Tibial nerve (tissue), 4 donors: Measurements from ENCODE around the gene DDX10.

Experiments
- EP300 ChIP-seq, 2 donors: sonication (generic); formaldehyde crosslinking; IDR thresholded peaks; one replicate each; pipeline ENCODE4 v1.6.1; 2017; ENCODE audit warnings: antibody characterized with exemption in 2 of 2, mild to moderate bottlenecking in 1 of 2
- POLR2A ChIP-seq, 2 donors: fragments of 450-650 bp; IDR thresholded peaks; one replicate each; pipeline ENCODE4 v1.6.1; 2017; ENCODE audit warnings: antibody characterized with exemption in 2 of 2, mild to moderate bottlenecking in 2 of 2, moderate library complexity in 2 of 2
- TF ChIP-seq, protein P1 (sequence below), 5 experiments: fragments of 200-600 bp in 3 of 5; fragments of 450-650 bp in 2 of 5; sonication (generic) in 3 of 5; IDR thresholded peaks; one replicate each; pipeline ENCODE4 v1.5.1; 2016 to 2019; ENCODE audit warnings: antibody characterized with exemption in 5 of 5, mild to moderate bottlenecking in 3 of 5, moderate library complexity in 2 of 5

- TF ChIP-seq, protein P1, sequence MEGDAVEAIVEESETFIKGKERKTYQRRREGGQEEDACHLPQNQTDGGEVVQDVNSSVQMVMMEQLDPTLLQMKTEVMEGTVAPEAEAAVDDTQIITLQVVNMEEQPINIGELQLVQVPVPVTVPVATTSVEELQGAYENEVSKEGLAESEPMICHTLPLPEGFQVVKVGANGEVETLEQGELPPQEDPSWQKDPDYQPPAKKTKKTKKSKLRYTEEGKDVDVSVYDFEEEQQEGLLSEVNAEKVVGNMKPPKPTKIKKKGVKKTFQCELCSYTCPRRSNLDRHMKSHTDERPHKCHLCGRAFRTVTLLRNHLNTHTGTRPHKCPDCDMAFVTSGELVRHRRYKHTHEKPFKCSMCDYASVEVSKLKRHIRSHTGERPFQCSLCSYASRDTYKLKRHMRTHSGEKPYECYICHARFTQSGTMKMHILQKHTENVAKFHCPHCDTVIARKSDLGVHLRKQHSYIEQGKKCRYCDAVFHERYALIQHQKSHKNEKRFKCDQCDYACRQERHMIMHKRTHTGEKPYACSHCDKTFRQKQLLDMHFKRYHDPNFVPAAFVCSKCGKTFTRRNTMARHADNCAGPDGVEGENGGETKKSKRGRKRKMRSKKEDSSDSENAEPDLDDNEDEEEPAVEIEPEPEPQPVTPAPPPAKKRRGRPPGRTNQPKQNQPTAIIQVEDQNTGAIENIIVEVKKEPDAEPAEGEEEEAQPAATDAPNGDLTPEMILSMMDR (IDR thresholded peaks at IDR 0.05), result no peak
- TF ChIP-seq EP300 (IDR thresholded peaks at IDR 0.05) (no peak), POLR2A (IDR thresholded peaks at IDR 0.05) (no peak)
Measured at GRCh38 chr11:108852701-108853100, 187.8 kb downstream of the DDX10 start.
